ENCODE data around the gene ZNF225. TPM values are rescaled to one million over a fixed set of nuclear protein-coding genes. Genes with fewer than 3 reads are reported as not detected.
"Not testable (repeated sequence)": the region's sequence is repeated elsewhere in the genome, so short reads cannot be mapped to it uniquely, and the experiment has no call there.

The ZNF225 gene
- polyA plus RNA-seq, 3 donors = 9.2 to 12.2 (median 9.9) TPM

GRCh38 chr19:44142059-44142433 lies 28.8 kb downstream of the ZNF225 start:
- peak; percentile 4 for DNase-seq

- DNase-seq = no peak
Observed at GRCh38 chr19:44149776-44150175, 36.6 kb downstream of the ZNF225 start.

- DNase-seq = no peak
Observed at GRCh38 chr19:44151491-44151890, 38.3 kb downstream of the ZNF225 start.

GRCh38 chr19:44156475-44156874 lies 43.3 kb downstream of the ZNF225 start:
- no peak for DNase-seq

GRCh38 chr19:44163789-44164188 lies 50.6 kb downstream of the ZNF225 start:
- no peak for DNase-seq

GRCh38 chr19:44164327-44164672 lies 51.1 kb downstream of the ZNF225 start:
- DNase-seq = no peak

- peak; percentile 98 for DNase-seq
Observed at GRCh38 chr19:44164673-44165512, 51.7 kb downstream of the ZNF225 start, which contains the start of gene ZNF226. Gene ZNF226, plus strand, starts transcription at chr19:44165100. Its CDS starts 4,981 bp downstream, at chr19:44170081.

- DNase-seq = not testable (repeated sequence)
Observed at GRCh38 chr19:44170660-44171059, 57.5 kb downstream of the ZNF225 start.

GRCh38 chr19:44176590-44176989 lies 63.4 kb downstream of the ZNF225 start:
- no peak for DNase-seq

- no peak for DNase-seq
Observed at GRCh38 chr19:44180968-44181367, 67.8 kb downstream of the ZNF225 start.

GRCh38 chr19:44182145-44182544 lies 68.9 kb downstream of the ZNF225 start:
- no peak for DNase-seq

Other genes with a start within 250 kb of the ZNF225 start
- gene ZNF404, start 229.4 kb upstream of the ZNF225 start, polyA plus RNA-seq (ENCODE audit: insufficient read length in 3 of 3) = 10 to 100 TPM; 10.2 to 19.5 (median 14.5) TPM
- 10 to 100 TPM; 25.5 to 32.2 (median 30.1) TPM for gene ZNF45, start 178.1 kb upstream of the ZNF225 start, polyA plus RNA-seq (ENCODE audit: insufficient read length in 3 of 3)
- gene ZNF221, start 162.2 kb upstream of the ZNF225 start, polyA plus RNA-seq (ENCODE audit: insufficient read length in 3 of 3) = 1 to 10 TPM; 6.0 to 9.0 (median 8.0) TPM
- 10 to 100 TPM; 13.1 to 15.9 (median 14.5) TPM for gene ZNF155, start 129.2 kb upstream of the ZNF225 start, polyA plus RNA-seq (ENCODE audit: insufficient read length in 3 of 3)
- gene ZNF230, start 110.4 kb upstream of the ZNF225 start, polyA plus RNA-seq (ENCODE audit: insufficient read length in 3 of 3) = 1 to 10 TPM; 5.4 to 7.9 (median 7.8) TPM
- gene ZNF222, start 88.0 kb upstream of the ZNF225 start, polyA plus RNA-seq (ENCODE audit: insufficient read length in 3 of 3) = 10 to 100 TPM in 2 of 3 donors, 1 to 10 TPM in 1; 9.3 to 12.2 (median 10.3) TPM
- gene ZNF223, start 61.4 kb upstream of the ZNF225 start, polyA plus RNA-seq (ENCODE audit: insufficient read length in 3 of 3) = 10 to 100 TPM; 11.2 to 16.0 (median 12.6) TPM
- gene ZNF284, start 41.2 kb upstream of the ZNF225 start, polyA plus RNA-seq (ENCODE audit: insufficient read length in 3 of 3) = 1 to 10 TPM; 2.7 to 6.0 (median 4.1) TPM
- 10 to 100 TPM; 24.3 to 50.3 (median 41.3) TPM for gene ZNF224, start 19.0 kb upstream of the ZNF225 start, polyA plus RNA-seq (ENCODE audit: insufficient read length in 3 of 3)
- 10 to 100 TPM; 11.3 to 25.0 (median 19.5) TPM for gene ZNF234, start 28.2 kb downstream of the ZNF225 start, polyA plus RNA-seq (ENCODE audit: insufficient read length in 3 of 3)
- 10 to 100 TPM; 25.6 to 30.4 (median 29.0) TPM for gene ZNF226, start 51.7 kb downstream of the ZNF225 start, polyA plus RNA-seq (ENCODE audit: insufficient read length in 3 of 3)
- 10 to 100 TPM; 25.4 to 27.6 (median 26.1) TPM for gene ZNF227, start 99.1 kb downstream of the ZNF225 start, polyA plus RNA-seq (ENCODE audit: insufficient read length in 3 of 3)
- gene ZNF233, start 146.5 kb downstream of the ZNF225 start, polyA plus RNA-seq (ENCODE audit: insufficient read length in 3 of 3) = 1 to 10 TPM; 5.5 to 9.3 (median 6.1) TPM
- gene ZNF235, start 191.6 kb downstream of the ZNF225 start, polyA plus RNA-seq (ENCODE audit: insufficient read length in 3 of 3) = 10 to 100 TPM; 10.3 to 14.2 (median 12.1) TPM
- gene ZNF112, start 243.3 kb downstream of the ZNF225 start, polyA plus RNA-seq (ENCODE audit: insufficient read length in 3 of 3) = 10 to 100 TPM; 11.3 to 13.1 (median 12.1) TPM